GM12875 (cell line): ENCODE measurements around the gene UHMK1.
A peak's percentile ranks its signal among the peaks of the same experiment; 100 is the strongest.
"Not testable (repeated sequence)": the region's sequence is repeated elsewhere in the genome, so short reads cannot be mapped to it uniquely, and the experiment has no call there.

Experiments used
- H3K4me3 ChIP-seq: one replicate; pipeline ENCODE4 v1.5.1; 2011; ENCODE audit warnings: low read depth, low read length, control low read depth
- CTCF ChIP-seq: IDR thresholded peaks from 2 replicates; pipeline ENCODE4 v1.5.1; 2011; ENCODE audit warnings: low read depth, mild to moderate bottlenecking, control low read depth, inconsistent platforms, low read length, moderate library complexity, borderline replicate concordance; ENCODE audit not compliant: insufficient read depth

The UHMK1 gene, protein sequence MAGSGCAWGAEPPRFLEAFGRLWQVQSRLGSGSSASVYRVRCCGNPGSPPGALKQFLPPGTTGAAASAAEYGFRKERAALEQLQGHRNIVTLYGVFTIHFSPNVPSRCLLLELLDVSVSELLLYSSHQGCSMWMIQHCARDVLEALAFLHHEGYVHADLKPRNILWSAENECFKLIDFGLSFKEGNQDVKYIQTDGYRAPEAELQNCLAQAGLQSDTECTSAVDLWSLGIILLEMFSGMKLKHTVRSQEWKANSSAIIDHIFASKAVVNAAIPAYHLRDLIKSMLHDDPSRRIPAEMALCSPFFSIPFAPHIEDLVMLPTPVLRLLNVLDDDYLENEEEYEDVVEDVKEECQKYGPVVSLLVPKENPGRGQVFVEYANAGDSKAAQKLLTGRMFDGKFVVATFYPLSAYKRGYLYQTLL

DNA sequence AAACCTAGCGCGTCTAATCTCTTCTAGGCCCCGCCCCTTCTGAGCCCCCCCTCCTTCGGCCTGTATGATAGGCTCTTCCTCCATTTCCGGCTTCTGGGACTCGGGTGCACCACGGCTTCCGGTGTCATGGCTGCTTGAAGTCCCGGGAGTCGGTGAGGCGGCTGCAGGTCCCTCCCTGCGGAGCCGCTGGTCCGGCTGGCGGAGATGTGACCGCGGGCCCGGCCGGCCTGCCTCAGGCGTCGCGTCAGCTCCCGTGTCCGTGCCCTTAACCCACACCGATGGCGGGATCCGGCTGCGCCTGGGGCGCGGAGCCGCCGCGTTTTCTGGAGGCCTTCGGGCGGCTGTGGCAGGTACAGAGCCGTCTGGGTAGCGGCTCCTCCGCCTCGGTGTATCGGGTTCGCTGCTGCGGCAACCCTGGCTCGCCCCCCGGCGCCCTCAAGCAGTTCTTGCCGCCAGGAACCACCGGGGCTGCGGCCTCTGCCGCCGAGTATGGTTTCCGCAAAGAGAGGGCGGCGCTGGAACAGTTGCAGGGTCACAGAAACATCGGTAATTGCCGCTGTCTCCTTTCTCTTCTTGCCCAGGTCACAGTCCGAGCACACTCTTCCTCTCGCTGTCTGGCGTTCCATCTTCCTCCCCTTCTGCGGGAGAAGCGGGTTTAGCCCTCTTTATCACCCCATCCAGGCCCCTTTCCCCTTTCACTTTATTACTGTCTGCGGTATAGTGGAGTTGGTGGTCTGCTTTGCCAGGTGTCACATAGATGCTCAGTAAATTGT lies at the start of gene UHMK1:
UHMK1 (plus strand) TSS at position 96 of the 773 bp plus-strand sequence; CDS start at position 279, 183 bp downstream.
- peak within 1 kb of the TSS; percentile 93 for H3K4me3 ChIP-seq
- TF ChIP-seq CTCF: no peak

- H3K4me3 ChIP-seq: not testable (repeated sequence)
Observed at GRCh38 chr1:162454361-162454760, 43.3 kb upstream of the UHMK1 start.

DNA sequence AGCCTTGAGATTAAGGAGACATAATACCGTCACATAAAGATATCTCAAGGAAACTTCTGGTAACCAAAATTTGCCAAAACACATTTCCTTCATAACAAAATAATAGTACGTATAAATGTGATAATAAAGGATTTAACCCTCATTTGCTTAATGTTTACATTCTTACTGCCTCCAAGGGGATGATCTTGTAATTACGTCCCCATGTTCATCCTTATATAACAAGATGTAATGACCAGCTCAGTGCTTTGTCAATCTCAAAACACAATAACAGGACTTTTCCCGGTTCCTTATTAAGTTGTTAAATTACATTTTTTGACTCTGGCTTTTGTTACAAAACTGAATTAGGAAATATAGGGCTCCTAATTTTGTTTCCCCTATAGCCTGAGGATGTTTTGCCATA lies 41.3 kb upstream of the UHMK1 start:
- TF ChIP-seq CTCF: no peak
- H3K4me3 ChIP-seq: no peak overlapping the region

GRCh38 chr1:162458236-162458635 lies 39.4 kb upstream of the UHMK1 start:
- no peak for TF ChIP-seq CTCF
- no peak overlapping the region for H3K4me3 ChIP-seq

- not testable (repeated sequence) for H3K4me3 ChIP-seq
Observed at GRCh38 chr1:162462425-162462824, 35.2 kb upstream of the UHMK1 start.

- TF ChIP-seq CTCF: no peak
- no peak overlapping the region for H3K4me3 ChIP-seq
Observed at GRCh38 chr1:162463021-162463420, 34.6 kb upstream of the UHMK1 start.

DNA sequence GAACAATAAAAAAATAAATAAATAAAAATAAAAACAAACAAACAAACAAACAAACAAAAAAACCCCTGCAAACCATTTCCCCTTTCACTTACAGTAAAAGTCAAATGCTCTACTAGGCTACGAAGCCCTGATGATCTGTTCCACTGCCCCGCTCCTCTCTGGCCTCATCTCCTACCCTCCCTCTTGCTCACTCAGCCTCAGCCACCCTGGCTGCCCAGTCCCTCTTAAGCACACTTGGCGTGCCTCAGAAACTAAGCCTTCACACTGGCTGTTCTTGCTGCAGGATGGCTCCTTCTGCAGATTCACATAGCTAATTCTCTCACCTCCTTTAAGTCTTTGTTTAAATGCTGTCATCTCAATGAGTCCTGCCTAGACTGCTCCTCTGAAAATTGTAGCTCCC lies 30.8 kb upstream of the UHMK1 start:
- no peak overlapping the region for H3K4me3 ChIP-seq
- TF ChIP-seq CTCF: no peak

DNA sequence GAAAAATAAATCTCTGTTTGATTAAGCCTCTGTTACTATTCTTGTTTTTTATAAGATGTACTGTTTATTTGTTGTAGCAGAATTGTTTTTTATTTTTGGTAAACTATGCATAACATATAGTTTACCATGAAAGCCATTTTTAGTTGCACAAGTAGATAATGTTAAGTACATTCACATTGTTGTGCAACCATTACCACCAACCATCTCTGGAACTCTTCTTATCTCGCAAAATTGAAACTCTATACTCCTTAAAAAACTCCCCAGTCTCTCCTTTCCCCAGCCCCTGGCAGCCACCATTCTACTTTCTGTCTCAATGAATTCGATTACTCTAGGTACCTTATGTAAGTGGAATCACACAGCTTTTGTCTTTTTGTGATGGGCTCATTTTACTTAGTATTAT lies 27.4 kb upstream of the UHMK1 start:
- TF ChIP-seq CTCF: no peak
- no peak overlapping the region for H3K4me3 ChIP-seq
